DMS53 (cell line): ENCODE measurements around the gene TEKT3.
A peak's percentile ranks its signal among the peaks of the same experiment; 100 is the strongest.

ENCODE experiments used
- DNase-seq: peaks from one replicate; lab custom pipeline; 2025; lab: John Stamatoyannopoulos, UW

Gene TEKT3

DNA sequence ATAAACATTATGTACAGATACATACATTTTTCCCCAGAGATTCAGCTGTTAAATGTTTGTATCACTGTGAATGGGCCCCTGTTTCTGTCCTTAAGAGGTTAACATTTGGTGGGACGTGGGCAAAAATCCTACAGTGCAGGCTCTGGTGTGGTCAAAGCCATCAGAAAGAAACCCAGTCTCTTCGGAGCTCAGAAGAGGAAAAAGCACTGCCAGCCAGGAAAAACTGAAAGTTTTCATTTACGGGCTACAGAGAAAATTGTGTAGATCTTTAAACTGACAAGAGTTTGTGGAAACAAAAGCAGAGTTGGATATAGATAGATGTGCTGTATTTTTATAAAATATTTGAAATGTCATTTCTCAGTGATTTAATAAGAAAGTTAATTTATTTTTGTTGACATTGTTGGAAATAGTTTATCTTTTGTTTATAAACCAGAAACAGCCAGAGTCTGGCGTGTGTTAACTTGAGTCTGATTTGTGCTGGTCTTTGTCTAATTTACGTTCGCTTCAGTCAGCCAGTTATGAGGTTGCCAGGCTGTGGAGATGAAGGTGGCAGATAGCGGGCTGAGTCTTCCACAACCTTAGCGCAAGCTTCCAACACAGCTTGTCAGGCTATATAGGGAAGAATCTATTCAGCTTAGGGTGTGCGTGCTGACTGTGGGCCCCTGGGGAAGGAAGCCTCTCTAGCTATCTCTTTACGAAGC, 9.5 kb upstream of the TEKT3 start:
- DNase-seq: no peak

DNA sequence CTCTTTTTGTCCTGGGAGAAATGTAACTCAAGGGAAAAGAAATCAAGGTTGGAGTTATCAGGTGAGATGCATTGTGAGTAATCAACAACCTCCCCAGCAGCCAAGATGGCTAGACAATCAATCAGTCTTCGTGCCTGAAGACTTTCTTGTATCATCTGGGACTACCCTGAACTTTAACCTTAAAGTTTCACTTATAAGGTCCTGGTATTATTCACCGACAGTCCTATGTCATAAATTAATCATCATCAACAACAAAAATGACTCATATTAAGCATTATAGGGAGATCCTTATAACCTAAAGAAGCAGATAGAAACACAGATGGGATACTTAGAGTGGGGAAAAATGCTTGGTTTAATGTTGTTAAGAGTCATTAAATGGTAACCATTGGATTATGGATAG, 7.7 kb upstream of the TEKT3 start:
- DNase-seq: no peak

DNA sequence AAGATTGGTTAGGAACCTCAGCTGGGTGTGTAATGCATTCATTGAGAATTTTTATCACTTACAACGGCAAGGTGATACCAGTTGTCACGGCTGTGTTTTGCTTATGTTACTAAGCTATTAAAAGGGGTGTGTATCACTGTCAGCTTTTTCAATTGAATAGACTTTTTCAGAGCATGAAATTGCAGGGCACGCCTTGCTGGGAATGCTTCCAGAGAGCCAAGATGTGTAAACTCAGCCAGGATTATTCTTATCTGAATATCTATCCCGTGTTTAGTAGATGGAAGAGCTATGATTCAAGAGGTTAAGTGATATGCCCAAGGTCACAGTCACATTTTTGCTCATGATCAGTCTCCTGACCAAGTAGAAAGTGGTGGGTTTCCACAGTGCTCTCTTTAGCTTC, 6.6 kb upstream of the TEKT3 start:
- DNase-seq: no peak

DNA sequence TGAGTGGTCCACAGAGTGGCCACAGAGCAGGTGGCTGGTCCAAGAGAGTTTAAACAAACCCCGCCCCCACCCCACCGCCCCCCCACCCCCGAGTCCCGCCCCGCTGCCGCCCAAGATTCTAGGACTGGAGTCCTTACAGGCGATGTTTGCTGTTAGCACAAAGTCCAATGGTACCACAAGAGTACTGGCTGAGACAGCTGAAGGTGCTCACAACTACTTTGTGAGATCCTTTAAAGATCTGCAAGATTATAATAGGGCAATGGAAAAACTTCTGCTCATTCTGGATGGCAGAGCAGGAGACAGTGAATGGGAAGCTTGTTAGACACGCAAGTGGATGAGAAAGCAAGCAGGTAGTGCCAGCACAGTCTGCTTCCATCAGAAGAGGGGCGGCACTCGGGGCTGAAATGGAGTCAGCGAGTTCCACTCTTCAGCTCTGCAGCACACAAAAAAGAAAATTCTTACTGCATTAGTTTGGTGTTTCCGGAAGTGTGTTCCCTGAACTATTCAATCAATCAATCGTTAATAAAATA, 4.7 kb upstream of the TEKT3 start:
- no peak for DNase-seq

DNA sequence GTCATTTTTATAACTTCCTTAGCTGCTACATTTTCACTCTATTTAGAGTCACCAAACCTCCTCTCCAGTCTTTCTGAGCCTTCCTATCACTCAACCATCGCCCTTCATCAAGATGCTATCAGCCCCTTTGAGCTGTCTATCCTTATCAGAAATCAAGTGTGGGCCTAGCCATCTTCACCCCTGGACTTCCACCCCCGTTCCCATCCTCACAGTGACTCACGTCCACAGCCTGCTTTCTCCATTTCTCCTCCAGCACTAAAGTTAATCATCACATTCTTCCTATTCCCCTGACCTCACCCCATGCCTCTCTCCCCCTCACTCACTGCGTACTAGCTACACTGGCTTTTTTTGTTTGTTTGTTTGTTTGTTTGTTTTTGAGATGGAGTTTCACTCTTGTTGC, 2.4 kb upstream of the TEKT3 start:
- DNase-seq: no peak

DNA sequence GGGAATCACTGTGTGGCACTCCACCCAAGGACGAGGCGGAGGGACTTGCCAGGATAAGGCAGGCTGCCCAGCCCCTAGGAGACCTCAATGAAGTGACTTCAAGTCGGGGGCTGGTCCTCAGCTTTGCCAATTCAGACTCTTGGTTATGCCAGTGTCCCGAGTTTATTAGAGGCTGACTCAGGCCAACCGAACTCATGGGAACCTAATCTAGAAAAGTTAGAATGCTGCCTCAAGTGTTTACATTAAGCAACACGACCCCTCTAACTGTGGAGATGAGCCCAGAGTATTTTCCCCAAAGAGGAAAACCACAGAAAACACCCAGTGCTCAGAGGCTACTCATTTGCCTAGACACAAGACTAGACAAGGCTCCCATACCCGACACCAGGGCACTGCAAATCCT, 1.1 kb upstream of the TEKT3 start:
- DNase-seq: no peak

DNA sequence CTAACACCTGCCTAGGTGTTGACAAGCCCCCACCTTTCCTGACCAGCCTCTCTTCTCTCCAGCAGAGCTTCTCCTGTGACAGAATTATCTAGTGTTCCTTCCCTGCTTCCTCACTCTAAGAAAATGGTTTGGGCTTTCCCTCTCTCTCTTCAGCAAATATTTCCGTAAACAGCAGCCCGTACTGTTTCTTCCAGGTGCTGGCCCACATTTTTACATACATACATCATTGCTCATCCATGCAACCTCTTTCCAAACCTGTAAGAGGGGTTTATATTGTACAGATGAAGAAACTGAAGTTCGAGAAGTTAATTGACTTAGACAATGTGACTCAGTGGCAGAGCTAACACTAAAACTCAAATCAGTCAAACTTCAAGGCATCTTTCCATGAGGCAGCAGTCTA, 569 bp upstream of the TEKT3 start:
- DNase-seq: no peak

DNA sequence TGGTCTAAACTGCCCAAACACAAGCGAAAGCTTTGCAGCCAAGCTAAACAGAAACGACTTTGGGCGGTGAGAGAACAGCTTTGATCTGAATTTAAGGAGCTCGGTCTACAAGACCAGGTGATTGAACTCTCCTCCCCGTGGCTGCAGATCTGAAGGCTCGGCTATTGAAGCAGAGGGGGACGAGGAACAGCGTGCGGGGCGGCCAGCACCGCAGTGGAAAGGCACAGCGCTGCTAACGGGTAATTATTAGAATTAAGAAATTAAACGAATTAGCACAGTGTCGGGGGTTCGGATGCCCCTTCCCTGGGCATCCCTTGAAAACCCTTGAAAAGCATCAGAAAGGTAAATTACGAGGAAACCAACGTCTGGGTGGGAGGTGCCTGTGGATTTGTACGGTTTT, 431 bp downstream of the TEKT3 start:
- DNase-seq: peak; percentile 5

DNA sequence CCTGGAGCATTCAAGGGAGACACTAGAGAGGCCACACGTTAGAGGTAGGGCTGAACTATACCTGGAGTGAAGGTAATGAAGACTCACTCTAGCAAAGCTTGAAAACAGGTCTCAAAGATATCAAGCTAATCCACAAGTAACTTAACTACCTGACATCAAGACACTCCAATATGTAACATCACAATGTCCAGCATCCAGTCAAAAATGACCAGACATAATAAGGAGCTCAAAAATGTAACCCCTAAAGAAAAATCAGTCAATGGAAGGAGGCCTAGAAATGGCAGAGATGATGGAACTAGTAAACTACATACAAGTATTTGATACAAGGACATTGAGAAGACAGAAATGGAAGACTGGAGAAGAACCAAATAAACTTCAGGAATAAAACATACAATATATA, 6.0 kb downstream of the TEKT3 start:
- DNase-seq: no peak

DNA sequence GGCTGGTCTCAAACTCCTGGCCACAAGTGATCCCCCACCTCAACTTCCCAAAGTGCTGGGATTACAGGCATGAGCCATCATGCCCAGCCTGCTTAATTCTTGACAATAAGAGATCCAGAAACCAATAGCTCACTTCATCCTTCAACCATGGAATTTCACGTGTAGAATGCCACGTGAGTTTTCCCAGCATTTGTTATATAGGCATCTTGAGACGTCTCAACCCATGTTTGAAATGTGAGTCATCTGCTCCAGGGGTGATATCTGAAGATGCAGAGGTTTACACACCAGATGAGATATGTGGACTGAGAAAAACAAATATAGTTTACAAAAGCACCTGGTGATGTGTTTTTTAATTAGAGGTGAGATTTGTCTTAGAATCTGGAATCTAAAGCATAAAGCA, 7.1 kb downstream of the TEKT3 start:
- DNase-seq: no peak

DNA sequence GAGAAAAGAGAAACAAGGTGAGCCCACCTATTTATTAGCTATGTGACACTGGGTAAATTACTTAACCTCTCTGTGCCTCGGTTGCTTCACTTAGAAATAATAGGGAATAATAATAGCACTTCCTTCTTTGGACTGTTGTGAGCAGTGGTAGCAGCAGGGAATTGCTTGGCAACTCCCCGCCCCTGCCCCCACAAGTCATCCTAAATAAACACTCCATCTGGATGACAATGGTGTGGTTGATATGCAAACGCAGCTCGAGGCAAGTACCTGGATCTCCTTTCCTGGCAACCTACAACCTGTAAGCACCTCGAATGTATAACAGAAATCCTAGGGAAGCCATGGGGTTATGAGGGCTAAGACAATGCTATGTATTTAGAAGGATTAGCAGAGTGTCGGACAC, 9.1 kb downstream of the TEKT3 start:
- peak; percentile 3 for DNase-seq

DNA sequence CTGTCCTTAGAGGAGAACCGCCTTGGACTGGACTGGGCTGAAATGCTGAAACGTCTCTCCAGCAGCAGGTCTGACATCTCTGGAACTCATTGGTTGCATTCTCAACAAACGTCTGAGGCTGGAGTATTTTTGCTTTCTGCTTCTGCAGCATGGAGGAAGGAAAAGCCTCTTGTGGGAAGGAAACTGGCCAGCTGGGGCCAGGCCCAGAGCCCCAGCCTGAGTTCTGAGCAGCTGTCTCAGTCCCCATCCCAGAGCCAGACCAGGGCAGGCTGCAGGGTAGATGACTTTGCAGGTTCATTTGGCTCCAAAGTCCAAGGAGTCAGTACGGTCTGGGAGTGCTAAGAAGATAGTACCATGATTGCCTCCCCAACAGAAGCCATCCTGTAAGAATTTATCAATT, 18.3 kb downstream of the TEKT3 start:
- no peak for DNase-seq

DNA sequence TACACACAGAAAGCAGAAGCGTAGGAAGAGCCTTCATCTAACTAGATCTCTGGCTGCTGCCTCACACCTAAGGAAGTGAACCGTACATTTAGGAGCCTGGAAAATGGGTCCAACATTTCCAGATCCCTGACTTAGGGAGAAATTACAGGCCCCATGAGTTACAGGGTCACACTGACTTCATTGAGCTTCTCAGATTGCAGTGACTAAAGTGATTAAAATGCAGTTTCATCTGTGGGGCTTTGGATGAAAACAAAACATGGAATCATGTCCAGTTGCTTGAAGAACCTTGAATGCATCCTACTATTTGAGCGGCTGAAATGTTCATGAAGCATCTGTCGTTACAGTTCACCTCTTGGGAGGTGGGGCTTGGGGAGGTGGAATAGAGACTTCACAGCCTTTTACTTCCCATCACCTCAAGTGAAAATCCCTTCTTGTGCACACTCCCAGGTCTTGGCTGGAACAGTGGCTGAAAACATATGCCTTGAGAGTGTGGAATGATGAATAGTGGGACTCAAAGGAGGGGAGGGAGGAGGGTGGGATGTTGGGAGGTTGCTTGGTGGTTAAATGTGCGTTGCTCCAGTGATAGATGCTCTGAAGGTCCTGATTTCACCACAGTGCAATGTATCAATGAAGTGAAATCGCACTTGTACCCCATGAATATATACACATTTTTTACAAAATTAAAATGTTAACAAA, 19.7 kb downstream of the TEKT3 start:
- DNase-seq: no peak

DNA sequence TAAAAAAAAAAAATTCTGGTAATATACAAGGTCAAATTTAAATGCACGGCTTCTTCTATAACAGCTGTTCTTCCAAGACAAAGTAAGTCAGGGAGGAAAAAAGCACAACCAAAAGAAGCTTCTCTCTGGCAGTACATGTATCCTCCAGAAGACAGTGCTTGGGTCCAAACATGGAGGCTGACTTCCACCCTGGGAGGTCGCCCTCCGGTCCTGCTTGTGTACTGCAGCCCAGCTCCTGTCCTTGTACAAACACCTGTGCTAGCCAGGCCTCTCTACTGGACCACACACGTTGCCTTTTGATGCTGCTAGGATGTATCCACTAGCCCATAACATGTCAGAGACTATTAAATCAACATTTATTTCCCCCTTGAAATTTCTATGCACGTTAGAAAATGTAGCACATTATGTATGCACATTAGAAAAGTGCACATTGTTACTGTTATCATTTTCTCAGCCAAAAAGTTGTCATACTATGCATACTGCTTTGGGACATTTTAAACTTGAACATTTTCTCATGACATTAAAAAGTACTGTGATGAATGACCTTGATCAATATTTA, 21.9 kb downstream of the TEKT3 start:
- no peak for DNase-seq

DNA sequence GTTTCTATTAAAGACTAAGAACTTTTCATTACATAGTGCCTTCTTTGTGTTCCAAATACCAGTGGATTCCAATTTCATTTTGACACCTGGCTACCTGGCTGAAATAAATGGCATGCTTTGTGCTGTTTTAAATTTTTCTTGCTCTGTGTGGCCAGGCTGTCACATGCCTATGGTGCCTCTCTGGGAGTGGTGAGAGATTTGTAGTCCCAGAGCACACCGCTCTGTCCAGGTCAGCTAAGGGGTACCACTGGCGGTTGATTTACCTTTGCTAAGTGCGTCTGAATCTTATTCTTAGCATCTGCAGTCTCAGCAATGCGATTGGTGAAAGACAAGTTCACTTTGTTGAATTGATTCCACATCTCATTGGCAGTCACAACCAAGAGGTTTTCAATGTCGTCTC, 29.4 kb downstream of the TEKT3 start:
- DNase-seq: no peak

DNA sequence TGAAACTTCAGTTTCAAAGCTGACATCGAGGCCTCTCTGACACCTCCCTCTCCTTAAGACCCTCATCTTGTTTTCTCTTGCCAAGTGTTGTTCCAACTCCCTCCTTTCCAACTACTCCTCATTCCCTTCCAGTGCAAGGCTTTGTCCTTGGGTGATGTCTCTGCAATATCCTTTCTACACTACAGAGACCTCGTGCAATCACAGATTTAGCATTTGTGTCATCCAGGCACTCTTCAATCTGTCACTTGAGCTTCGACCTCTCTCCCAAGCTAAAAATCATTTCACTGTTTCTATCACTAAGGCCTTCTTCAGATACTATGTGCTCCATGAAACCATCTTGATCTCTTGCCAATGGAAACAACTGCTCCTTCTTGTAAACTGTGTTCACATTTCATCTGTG, 31.6 kb downstream of the TEKT3 start:
- no peak for DNase-seq

DNA sequence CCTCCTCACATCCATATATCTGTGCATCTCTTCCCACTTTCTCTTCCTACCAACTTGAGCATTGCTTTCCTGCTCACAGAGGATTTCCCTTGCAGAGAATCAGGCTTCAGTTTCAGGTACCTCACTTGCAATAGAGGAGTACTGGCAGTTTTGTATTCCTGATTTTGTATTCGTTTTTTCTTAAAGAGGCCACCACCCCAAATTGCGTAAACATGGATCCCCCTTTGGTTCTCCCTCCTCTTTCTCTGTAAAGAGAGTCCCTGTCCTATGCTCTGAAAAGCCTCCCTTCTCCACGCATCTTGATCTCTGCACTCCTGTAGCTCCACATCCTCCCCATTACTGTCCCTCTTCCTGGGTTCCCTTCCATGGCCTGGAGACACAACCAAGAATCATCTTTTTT, 32.2 kb downstream of the TEKT3 start:
- DNase-seq: no peak

DNA sequence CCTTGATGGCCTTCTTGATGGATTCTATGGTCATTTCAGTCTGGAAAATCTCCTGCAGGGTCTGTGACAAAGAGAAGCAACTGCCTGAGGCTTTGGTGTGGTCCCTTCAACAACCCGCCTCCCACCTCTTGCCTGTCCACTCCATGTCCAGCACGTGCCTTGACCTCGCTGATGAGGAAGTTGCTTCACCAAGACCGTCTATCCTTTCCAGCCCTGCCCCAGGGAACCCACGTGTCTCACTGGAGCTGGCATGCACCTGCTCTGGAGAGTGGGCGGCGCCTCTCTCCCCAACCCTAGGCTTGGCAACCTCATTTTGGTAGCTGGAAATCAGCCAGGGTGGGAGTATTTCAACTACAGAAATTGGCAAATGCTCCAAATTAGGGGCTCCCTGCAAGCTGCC, 32.6 kb downstream of the TEKT3 start:
- no peak for DNase-seq

DNA sequence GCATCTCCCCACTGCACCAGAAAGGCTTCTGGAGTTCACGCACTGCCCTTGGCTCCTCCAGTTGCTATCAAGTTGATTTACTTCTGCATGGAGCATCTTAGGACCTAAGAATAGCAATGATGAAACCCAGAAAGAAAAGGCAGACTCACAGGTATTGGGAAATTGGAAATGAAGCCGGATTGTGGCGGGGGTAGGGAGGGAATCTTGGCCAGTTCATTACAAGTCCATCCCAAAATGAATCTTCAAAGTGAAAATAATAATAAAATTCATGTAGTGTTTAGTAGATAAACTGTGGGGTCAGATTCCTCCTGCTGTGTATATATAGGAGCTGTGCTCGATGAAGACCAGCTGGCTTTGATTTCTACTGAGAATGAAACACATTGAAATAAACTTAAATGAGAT, 33.7 kb downstream of the TEKT3 start:
- no peak for DNase-seq

DNA sequence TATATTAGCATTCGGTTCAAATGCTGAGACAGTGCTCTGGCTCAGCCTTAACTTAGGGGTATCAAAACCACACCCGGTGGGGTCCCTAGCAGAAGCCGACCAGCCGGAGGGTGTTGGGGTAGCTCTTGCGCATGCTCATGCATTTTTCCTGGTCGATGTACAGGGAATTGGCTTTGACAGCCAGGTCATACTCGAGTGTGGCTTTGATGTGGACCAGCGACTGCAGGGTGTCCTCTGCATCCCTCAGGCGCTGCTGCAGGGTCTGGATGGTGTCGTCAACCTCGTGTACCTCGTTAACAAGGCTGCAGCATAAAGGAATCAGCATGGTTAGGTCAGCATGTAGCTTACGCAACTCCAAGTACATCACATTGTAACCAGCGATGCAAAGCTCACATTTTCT, 37.5 kb downstream of the TEKT3 start:
- DNase-seq: no peak

DNA sequence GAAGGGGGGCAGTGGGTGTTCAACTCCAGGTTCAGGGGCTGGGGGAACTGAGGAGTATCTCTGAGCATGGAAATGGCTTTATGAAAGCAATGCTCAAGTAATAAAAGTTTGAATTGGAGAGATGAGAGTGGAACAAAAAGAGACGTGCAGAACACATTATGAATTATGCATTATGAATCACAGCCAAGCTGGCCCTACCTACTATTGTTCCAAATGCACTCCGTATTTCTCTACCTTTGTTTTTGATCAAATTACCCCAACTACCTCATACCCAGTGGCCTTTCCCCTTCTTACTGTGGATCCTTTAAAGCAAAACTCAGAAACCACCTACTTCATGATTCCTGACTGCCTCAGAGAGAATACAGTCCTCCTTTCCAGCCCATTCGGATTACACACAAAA, 38.1 kb downstream of the TEKT3 start:
- no peak for DNase-seq

DNA sequence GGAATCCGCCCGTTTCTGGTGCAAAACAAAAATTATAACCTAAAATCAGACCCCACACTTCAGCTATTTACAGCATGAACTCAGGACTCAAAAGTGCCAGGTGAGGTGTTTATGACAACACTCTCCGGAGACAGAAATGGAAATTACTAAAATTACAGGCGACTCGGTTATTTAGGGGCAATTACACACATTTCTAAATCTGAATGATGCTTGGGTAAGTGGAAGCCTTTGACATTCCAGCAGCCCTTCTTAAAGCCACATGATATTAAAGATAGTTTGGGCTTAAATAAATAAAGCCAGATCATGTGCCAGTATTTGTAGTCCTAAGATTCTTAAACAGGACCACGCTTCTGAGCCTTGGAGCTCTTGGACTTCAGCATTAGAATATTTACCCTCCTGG, 39.6 kb downstream of the TEKT3 start:
- DNase-seq: no peak

DNA sequence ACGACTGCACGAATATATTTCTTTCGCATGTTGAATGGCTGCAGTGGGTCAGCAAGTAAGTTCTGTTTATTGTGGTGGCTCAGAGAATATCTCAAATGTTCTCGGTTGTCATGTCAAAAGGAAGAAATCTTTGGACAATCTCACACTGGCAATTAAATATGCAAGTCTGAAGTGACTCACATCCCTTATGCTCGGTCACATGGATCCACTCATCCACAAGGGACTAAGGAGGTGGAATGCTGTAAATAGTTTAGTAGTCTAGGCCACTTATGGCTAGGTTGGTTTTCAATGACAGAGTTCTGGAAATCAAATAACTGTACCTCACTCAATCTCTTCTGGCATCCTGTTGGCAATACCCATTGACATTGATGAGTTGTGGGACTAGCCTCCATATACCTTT, 43.2 kb downstream of the TEKT3 start:
- DNase-seq: no peak

DNA sequence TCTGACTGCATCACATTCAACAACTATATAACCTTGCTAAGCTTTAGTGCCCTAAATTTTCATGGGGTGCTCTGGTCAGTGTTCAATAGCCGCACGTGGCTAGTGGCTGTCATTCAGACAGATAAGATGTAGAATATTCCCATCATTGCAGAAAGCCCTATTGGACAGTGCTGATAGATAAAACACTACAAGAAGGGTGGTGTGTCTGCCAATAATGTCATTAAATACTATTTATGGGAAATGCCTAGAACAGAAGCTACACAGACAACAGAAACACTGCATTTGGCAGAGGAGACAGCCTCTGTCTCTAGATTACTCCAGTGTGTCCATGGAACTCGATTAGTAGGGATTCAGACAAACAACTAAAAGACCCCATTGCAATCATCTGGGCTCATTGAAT, 47.8 kb downstream of the TEKT3 start:
- no peak for DNase-seq
